Activated T-helper 9 cell treated with anti-CD3 and anti-CD28 coated beads, Interleukin-2, amount 50 U/mL, for 16 hours (primary cell): ENCODE measurements around the gene ANKRD6.

Source experiments
- DNase-seq: peaks from one replicate; pipeline ENCODE4 v3.0.0-alpha.2; 2020; ENCODE audit warnings: low read depth

ANKRD6 gene

DNA sequence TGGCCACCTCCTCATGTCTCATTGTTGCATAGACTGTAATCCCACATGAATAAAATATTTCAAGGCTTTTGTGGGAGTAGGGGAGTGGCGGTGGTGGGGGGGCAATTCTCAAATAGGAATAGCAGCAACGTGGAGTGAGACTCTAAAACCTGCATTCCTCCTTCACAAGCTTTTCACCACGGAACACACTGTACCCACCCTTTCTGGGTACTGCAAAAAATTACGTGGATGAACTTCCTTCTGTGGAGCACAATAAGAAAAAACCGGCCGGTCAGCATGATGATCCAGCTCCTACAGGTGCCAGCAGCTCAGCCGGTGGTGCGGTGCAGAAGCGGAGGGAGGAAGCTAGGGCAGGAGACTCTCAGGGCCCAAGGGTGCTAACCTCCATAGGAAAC is 19.9 kb upstream of the ANKRD6 start:
- DNase-seq, result no peak

DNA sequence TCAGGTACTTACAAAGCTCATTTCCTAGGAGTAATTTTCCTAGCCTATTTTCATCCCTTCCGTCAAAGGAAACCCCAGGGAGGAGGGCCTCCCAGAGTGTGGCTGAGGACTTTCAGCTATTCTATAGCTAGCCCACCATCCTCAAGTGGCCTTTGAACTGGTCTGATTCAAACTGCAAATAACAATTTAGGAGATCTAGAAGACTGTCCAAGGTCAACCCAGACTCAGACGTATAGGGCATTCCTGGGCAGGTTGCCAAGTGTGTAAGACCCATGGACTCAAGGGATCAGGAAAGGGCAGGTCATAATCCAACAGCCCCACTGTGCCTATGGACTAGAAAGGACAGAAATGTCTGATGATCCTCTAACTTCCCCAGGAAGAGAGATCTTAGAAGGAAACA is 18.7 kb upstream of the ANKRD6 start:
- no peak for DNase-seq

DNA sequence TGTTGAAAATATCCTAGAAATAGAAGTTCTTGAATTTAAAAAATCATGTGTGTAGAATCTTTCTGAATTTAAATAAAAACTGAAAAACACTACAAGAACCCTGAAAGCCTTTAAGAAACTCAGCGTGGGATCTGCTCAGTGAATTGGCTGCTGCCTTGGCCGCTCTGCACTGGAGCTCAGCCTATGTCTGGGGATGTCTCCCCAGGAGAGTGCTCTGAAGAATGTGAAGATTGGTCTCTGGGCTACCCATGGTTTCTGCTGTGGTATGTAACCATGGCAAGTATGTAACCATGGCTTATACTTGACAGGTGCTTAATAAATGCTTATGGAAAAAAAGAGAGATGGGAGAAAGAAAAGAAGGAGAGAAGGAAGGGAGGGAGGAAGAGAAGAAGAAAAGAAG is 17.8 kb upstream of the ANKRD6 start:
- no peak for DNase-seq

- no peak for DNase-seq
Measured at GRCh38 chr6:89416796-89417195, 16.2 kb upstream of the ANKRD6 start.

DNA sequence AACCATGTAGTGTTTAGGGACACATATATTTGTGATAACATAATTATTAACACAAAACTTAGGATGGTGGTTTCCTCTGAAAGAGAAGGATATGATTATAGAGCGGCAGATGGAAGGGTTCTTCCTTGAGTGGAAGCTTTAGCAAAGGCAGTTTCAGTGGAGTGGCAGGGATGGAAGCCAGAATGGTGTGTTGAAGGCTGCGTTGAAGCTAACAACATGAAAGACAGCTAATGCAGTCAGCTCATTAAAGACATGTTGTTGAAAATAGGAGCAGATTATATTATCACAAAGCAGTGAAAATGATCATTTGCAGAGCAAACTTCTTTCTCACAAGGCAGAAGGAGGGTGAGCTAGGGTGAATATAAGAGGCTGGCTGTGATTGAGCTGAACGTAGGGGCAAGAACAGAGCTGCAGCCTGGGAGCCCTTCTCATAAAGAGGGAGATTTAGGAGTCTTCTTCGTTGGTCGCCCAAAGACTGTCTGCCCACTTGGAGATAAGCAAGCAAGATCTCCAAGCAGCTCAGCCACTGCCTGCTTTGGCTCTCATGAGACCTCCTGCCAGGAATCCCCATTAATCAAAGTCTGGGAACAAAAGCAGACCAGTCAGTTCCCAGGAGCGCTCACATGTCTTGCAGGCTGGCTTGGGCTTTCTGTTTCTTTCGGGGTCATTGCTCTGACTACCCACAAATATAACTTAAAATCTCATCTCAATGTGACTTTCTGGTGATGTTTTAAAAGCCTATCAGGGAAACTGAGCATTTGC is 2.6 kb upstream of the ANKRD6 start:
- DNase-seq, result no peak

DNA sequence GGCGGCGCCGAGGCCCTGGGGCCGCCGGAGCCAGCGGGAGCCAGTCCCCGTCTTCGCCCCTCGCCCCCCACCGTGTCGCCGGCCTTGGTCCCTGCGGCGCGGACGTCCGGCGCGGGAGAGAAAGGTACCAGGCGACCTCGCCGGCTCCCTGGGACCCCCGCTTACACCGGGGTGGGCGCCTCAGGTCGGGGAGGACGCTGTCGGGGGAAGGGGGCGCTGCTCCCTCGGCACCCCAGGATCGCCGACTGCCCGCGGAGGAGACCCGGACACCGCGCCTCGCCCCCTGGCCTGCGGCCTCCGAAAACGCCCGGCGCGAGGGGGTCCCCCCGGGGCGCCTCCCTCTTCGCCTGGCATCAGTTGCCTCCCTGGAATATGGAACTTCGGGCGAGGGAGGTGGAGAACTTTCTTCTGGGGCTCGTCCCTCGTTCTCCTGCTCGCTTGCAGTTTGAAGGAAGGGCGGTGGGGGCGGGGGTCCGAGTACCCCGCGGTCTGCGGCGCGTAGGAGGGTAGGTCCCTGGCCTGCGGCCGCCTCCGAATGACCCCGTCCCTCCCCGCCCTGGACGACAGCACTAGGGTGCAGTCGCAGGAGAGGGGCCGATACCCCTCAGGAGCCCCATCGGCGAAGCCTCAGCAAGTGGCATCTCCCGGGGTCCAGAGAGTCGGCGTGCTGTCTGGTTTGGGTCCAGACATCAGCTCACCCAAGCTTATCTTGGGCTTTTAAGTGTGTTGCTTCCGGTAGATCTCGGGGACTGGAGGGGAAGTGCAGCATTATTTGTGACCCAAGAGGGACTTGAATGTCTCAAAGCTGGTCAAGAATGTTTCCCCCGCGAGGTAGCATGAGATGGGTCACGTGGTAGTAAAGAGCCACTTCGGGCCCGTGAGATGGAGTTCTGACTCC is 549 bp downstream of the ANKRD6 start:
- DNase-seq, result peak; percentile 3

GRCh38 chr6:89434150-89434499 is 1.2 kb downstream of the ANKRD6 start:
- no peak for DNase-seq

- no peak for DNase-seq
Measured at GRCh38 chr6:89434954-89435353, 2.0 kb downstream of the ANKRD6 start.

GRCh38 chr6:89436226-89436625 is 3.3 kb downstream of the ANKRD6 start:
- DNase-seq, result no peak

DNA sequence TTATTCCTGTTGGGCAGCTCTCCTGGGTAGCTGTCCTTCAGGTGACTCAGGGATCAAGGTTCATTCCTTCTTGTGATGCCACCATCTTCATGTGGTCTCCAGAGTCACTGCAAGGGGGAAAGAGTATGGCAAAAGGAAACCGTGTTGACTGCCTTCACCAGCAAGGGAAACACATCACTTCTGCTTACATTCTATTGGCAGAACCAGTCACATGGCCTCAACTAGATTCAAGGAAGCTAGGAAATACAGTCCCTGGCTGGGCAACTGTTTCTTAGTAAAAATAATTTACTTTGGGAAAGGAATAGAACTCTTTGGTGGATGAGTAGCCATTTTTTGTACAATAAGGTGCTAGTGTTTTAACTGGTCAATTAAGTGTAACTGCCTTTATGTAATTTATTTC is 5.3 kb downstream of the ANKRD6 start:
- no peak for DNase-seq

DNA sequence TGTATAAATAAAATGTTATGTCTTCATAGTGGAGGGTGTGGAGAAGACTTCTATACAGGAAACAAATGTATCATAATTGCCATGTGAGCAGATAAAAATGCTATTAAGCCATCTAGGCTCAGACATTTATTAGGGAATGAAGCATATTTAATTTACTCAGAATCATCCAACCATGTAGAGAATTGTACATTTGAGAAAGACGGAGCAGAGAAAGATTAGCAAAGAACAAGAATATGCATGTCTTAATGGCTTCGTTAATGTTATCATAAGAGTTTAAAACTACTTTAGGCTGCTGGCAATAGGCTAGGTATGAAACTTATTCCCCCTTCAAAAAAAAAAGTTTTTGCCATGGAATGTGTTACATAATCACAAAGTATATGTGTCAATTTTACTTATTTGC is 6.1 kb downstream of the ANKRD6 start:
- DNase-seq, result no peak

- DNase-seq, result no peak
Measured at GRCh38 chr6:89440200-89440599, 7.2 kb downstream of the ANKRD6 start.

DNA sequence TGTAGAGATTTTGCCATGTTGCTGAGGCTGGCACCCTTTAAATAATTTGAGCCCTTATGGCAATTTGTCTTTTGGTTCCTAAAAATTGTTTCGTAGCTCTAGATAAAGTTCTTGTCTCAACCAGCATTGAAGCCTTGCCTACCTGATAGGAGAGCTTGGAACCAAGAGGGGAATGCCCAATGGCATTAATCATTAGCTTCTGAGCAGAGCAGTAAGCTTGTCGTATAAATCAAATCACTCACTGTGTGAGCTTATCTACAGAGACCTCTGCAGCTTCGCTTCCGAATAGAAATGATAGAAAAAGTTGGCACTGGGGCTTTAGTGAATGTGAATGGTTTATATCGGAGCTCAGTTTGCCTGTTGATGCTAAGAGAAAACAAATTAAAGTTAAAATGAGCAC is 10.7 kb downstream of the ANKRD6 start:
- no peak for DNase-seq

DNA sequence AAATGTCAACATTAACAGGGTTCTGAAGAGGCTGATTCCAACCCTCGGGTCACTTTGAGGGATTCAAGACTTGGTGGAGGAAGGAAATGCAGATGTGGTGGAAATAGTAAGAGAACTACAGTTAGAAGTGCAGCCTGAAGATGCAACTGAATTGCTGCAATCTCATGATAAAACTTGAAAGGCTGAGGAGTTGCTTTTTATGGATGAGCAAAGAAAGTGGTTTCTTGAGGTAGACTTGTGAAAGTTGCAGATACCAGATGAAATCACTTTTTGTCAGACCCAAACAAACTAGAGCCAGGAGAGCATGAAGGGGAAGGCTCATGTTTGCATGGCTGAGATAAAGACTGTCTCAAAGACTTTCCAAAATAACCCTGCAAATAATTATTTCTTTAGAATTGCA is 16.2 kb downstream of the ANKRD6 start:
- no peak for DNase-seq

DNA sequence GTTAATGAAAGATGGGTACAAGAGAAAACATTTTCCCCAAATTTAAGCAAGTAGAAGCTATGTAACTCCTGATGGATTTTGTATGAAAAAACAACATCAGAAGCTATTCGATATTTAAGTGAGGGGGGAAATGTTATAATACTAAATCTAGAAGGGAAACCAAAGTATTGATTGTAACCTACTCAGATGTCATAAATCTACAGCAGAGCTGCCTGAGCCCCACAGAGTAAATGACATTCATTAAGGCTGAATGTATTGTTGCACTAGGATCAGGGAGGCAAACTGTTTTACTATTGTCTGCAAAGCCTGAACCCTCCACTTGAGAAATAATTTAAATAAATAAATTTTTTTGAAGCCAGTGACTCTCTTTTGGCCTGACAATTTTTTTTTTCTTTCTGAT is 19.3 kb downstream of the ANKRD6 start:
- DNase-seq, result no peak

- DNase-seq, result no peak
Measured at GRCh38 chr6:89454300-89454699, 21.3 kb downstream of the ANKRD6 start.

DNA sequence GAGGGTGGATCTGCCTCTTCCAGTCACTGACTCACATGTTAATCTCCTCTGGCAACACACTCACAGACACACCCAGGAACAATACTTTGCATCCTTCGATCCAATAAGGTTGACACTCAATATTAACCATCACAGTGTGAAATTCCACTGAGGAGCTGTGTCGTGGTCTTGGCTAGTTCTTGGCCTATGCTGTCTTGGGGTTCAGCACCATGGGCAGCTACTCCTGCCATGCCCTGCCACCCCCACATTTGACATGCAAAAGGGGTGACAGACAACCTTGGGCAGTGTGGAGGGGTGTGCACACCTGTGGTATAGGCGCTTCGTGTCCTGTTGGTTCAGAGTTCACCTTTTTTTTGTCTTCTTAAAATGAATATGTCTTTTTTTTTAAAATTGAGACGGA is 25.8 kb downstream of the ANKRD6 start:
- DNase-seq, result no peak

GRCh38 chr6:89459501-89459900 is 26.5 kb downstream of the ANKRD6 start:
- no peak for DNase-seq

DNA sequence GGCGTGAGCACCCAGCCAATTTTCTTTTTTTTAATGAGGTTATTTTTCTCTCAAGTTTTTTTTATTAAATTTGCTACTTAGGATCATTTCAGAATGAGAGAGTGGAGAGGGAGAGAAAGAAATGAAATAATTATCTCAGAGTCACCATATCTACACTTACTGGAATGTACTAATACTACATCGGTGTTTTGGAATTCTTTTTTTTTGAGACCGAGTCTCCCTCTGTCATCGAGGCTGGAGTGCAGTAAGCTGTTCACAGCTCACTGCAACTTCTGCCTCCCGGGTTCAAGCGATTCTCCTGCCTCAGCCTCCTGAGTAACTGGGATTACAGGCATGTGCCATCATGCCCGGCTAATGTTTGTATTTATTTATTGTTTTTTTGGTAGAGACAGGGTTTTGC is 27.8 kb downstream of the ANKRD6 start:
- no peak for DNase-seq

DNA sequence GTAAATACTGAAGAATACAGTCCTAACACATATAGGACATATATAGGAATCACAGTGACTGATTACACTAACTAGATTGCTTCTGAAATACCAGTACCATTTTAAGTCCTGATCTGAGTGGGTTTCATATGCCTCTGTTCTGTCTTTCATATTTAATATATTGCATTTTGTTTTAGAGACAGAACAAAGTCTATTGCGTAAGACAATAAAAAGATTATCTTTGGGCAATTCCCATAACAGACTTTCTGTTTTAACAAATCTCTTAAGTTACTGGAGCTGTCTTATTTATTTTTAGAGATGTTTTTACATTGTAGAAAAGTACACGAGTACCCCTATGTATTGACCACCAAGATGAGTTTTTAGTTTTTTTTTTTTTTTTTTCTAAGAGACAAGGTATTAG is 29.6 kb downstream of the ANKRD6 start:
- no peak for DNase-seq

- no peak for DNase-seq
Measured at GRCh38 chr6:89464295-89464694, 31.3 kb downstream of the ANKRD6 start.

GRCh38 chr6:89467437-89467836 is 34.5 kb downstream of the ANKRD6 start:
- DNase-seq, result no peak

DNA sequence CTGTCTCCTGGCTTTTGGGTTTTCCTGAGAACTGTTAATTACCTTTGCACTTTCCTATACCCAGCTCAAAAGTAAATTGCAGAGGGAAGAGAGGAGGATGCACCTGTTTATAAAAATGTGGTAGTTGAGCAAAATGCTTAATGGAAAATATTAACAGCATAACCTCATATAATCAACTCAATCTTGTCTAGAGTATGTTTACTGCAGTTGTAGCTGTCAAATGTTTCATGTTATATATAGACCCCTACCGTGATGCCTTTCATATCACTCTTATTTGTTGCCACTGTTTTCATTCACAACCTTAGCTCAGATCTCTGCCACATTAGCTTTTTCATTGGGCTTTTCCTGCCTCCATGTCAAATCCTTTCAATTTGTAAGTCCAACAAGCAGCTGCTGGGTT is 36.0 kb downstream of the ANKRD6 start:
- no peak for DNase-seq
